Measurements from ENCODE around the gene CSTF3.
"Not testable (repeated sequence)": the region's sequence is repeated elsewhere in the genome, so short reads cannot be mapped to it uniquely, and the experiment has no call there.

The CSTF3 gene

DNA sequence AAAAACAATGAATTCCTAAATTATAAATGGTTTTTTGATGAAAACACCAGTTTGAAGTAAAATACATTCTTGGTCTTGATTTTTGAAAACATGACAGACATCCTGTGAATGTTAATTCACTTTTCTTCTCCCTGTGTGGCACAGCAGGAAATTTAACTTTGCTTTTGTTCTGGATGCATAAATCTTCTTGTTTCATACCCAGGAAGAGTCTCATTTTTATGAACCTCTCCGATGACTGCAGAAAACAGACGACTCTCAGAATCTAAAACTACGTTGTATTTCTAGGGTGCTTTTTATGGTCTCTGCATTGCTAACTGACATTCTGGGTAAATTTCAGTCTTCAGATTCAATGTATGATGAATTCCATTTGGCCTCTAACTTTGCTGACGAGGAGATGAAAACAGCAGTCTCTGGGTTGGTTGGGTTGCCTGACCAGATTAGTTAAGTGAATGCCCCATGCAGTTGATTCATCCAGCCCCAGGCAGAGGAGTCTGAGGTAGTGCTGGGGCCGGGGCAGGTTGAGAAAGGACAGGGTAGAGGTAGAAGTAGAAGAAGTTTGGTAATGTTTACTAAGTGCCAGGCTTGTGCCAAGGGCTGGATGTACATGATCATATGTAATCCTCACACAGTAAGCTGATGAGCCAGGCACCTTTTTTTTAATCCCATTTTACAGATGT lies 101.8 kb downstream of the CSTF3 start:
- peaks cover 4% of the 10 kb centered on the region for H3K36me3 ChIP-seq
- no peak overlapping the region for H3K4me3 ChIP-seq (ENCODE audit: low read depth, low read length)
- TF ChIP-seq CTCF (IDR thresholded peaks at IDR 0.05; ENCODE audit: low read depth, low read length) = no peak
- H3K9me3 ChIP-seq = no peaks in the 10 kb centered on the region
- no peak for DNase-seq
- no peaks in the 10 kb centered on the region for H3K27me3 ChIP-seq
- no peaks in the 10 kb centered on the region; the same call in 1 of the 2 replicates for H3K4me1 ChIP-seq

DNA sequence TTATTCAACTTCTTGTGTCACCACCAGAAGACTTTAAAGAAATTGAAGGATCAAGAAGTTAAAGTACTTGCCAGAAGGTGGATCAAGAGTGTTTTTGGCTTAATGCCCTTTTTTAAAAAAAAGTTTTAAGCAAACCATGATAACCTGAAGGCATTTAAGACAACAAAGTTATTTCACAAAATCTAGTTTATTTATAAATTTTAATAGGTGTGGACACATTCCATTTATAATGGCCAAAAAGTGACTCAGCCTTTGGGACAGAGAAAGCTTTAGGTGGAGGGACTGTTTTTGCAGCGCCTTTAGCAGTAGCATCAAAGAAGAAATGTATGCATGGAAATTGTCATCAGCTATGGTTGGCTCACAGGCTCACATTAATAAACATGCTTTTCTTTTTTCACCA lies 104.0 kb downstream of the CSTF3 start:
- Histone ChIP-seq H3K4me1 (no peaks in the 10 kb centered on the region; the same call in 1 of the 2 replicates), H3K36me3 (peaks cover 4% of the 10 kb centered on the region)
- DNase-seq = no peak

GRCh38 chr11:33055375-33055774 lies 105.9 kb downstream of the CSTF3 start:
- H3K4me1 ChIP-seq = no peaks in the 10 kb centered on the region; the same call in 1 of the 2 replicates
- H3K9me3 ChIP-seq = no peaks in the 10 kb centered on the region
- no peak for TF ChIP-seq CTCF (IDR thresholded peaks at IDR 0.05; ENCODE audit: low read depth, low read length)
- no peak overlapping the region for H3K4me3 ChIP-seq (ENCODE audit: low read depth, low read length)
- no peak for DNase-seq
- no peaks in the 10 kb centered on the region for H3K27me3 ChIP-seq
- no peaks in the 10 kb centered on the region for H3K36me3 ChIP-seq

More for the DNA sequence above, 104.0 kb downstream of the CSTF3 start:
- no peaks in the 10 kb centered on the region for H3K27me3 ChIP-seq
- no peak for TF ChIP-seq CTCF (IDR thresholded peaks at IDR 0.05; ENCODE audit: low read depth, low read length)
- H3K9me3 ChIP-seq = no peaks in the 10 kb centered on the region
- no peak overlapping the region for H3K4me3 ChIP-seq (ENCODE audit: low read depth, low read length)

DNA sequence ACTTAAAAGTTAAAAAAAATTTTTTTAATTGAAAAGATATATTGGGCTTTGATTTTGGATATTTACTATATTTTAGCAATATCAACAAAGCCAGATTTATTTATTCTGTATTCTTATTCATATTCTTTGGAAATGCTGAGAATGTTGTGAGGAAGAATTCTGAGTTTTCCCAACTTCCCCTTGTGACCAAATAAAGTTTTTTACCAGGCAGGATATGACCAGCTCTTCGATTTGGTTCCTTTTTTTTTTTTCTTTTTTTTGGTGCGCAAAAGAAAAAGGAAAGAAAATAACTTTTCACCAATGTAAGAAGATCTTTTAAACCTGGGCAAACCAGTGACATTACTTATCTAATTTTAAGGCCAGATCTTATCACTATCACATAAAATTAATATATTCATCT lies 109.0 kb downstream of the CSTF3 start:
- H3K4me1 ChIP-seq = no peaks in the 10 kb centered on the region; the same call in 1 of the 2 replicates
- H3K27me3 ChIP-seq = no peaks in the 10 kb centered on the region
- H3K4me3 ChIP-seq (ENCODE audit: low read depth, low read length) = no peak overlapping the region
- DNase-seq = no peak
- H3K36me3 ChIP-seq = no peaks in the 10 kb centered on the region
- H3K9me3 ChIP-seq = no peaks in the 10 kb centered on the region
- TF ChIP-seq CTCF (IDR thresholded peaks at IDR 0.05; ENCODE audit: low read depth, low read length) = no peak

GRCh38 chr11:33049565-33050408 lies 111.5 kb downstream of the CSTF3 start:
- H3K4me3 ChIP-seq (ENCODE audit: low read depth, low read length); H3K36me3 ChIP-seq; DNase-seq; H3K27me3 ChIP-seq; H3K9me3 ChIP-seq; H3K4me1 ChIP-seq: not testable (repeated sequence)

- not testable (repeated sequence) for DNase-seq, H3K4me1 ChIP-seq
These were observed 112.6 kb downstream of the CSTF3 start for GRCh38 chr11:33048701-33049100.

More at GRCh38 chr11:33048701-33049100, 112.6 kb downstream of the CSTF3 start:
- not testable (repeated sequence) for H3K9me3 ChIP-seq; H3K36me3 ChIP-seq; H3K27me3 ChIP-seq; H3K4me3 ChIP-seq (ENCODE audit: low read depth, low read length)

Measured in BE2C (cell line).